ENCODE data around the gene HIPK3. TPM values are rescaled to one million over a fixed set of nuclear protein-coding genes. Genes with fewer than 3 reads are reported as not detected.

The HIPK3 gene
- total and polyA plus RNA-seq, 12 donors, result 14.2 to 154 (median 85.3) TPM

GRCh38 chr11:33320016-33320813 is 63.0 kb downstream of the HIPK3 start:
- Histone ChIP-seq H3K27ac (peak overlapping the region in 1 of 5 donors; percentile 27), H3K27me3 (no peaks in the 10 kb centered on the region), H3K4me1 (replicated peaks in 1 of 2) (peaks cover 7 to 47% of the 10 kb centered on the region in 2 donors), H3K4me3 (no peak overlapping the region), H3K36me3 (replicated peaks in 1 of 2) (no peaks in the 10 kb centered on the region), H3K9me3 (replicated peaks in 1 of 3) (no peaks in the 10 kb centered on the region)
- intact Hi-C loops (cut with DNase I), result loop anchor here (5.0 to 10.0 kb wide), 2 partner anchors 63 to 65 kb away; partner anchors contain the start of gene HIPK3 (in 2 of the 2)
- WGBS, 4 donors, result 37 to 61% (median 51%) methylated on average over 1 of the region's 1 CpG
- no peak for DNase-seq
- no peak for TF ChIP-seq POLR2A (IDR thresholded peaks at IDR 0.05)
- TF ChIP-seq CTCF (IDR thresholded peaks at IDR 0.05), result no peak

- no peak for DNase-seq
- H3K27me3 ChIP-seq, result no peaks in the 10 kb centered on the region
- H3K4me3 ChIP-seq, result peak overlapping the region in 1 of 4 donors; percentile 20
- intact Hi-C loops (cut with DNase I), result loop anchor here (5.0 to 10.0 kb wide), 2 partner anchors 64 to 66 kb away; partner anchors contain the start of gene HIPK3 (in 2 of the 2)
- H3K36me3 ChIP-seq (replicated peaks in 1 of 2), result no peaks in the 10 kb centered on the region
- TF ChIP-seq POLR2A (IDR thresholded peaks at IDR 0.05) (no peak), CTCF (IDR thresholded peaks at IDR 0.05) (no peak)
- no peaks in the 10 kb centered on the region for H3K9me3 ChIP-seq (replicated peaks in 1 of 3)
- WGBS, 4 donors, result 13 to 27% (median 23%) methylated on average over 6 of the region's 6 CpGs
- H3K4me1 ChIP-seq (replicated peaks in 1 of 2), result peaks cover 7 to 47% of the 10 kb centered on the region in 2 donors
- H3K27ac ChIP-seq, result peak overlapping the region in 1 of 5 donors; percentile 27
These were observed 63.7 kb downstream of the HIPK3 start for GRCh38 chr11:33320814-33321330.

- intact Hi-C loops (cut with DNase I), result loop anchor here (5.0 to 10.0 kb wide), 2 partner anchors 64 to 67 kb away; partner anchors contain the start of gene HIPK3 (in 2 of the 2)
- Histone ChIP-seq H3K36me3 (replicated peaks in 1 of 2) (no peaks in the 10 kb centered on the region), H3K9me3 (replicated peaks in 1 of 3) (no peaks in the 10 kb centered on the region), H3K4me3 (peak overlapping the region in 1 of 4 donors; percentile 20), H3K27me3 (no peaks in the 10 kb centered on the region), H3K4me1 (replicated peaks in 1 of 2) (peaks cover 7 to 44% of the 10 kb centered on the region in 2 donors), H3K27ac (no peak overlapping the region)
- TF ChIP-seq CTCF (IDR thresholded peaks at IDR 0.05) (no peak), POLR2A (IDR thresholded peaks at IDR 0.05) (no peak)
- DNase-seq, result no peak
These were observed 64.2 kb downstream of the HIPK3 start for GRCh38 chr11:33321422-33321821.

- H3K36me3 ChIP-seq (replicated peaks in 1 of 2), result no peaks in the 10 kb centered on the region
- 87 to 95% (median 90%) methylated on average over 4 of the region's 4 CpGs for WGBS, 4 donors
- no peak overlapping the region for H3K27ac ChIP-seq
- no peak for DNase-seq
- H3K9me3 ChIP-seq (replicated peaks in 1 of 3), result no peaks in the 10 kb centered on the region
- TF ChIP-seq CTCF (IDR thresholded peaks at IDR 0.05) (no peak), POLR2A (IDR thresholded peaks at IDR 0.05) (no peak)
- intact Hi-C loops (cut with DNase I), result loop anchor here (5.0 to 10.0 kb wide), 2 partner anchors 66 to 69 kb away; partner anchors contain the start of gene HIPK3 (in 2 of the 2)
- H3K4me1 ChIP-seq (replicated peaks in 1 of 2), result peaks cover 7 to 39% of the 10 kb centered on the region in 2 donors
- no peaks in the 10 kb centered on the region for H3K27me3 ChIP-seq
- no peak overlapping the region for H3K4me3 ChIP-seq
These were observed 66.2 kb downstream of the HIPK3 start for GRCh38 chr11:33323421-33323820.

All from adrenal gland (tissue), 12 donors.